GM19463 (cell line): ENCODE data around the gene PAQR5.
"Not testable (repeated sequence)": the region's sequence is repeated elsewhere in the genome, so short reads cannot be mapped to it uniquely, and the experiment has no call there.

Source experiments
- ATAC-seq: cut with Tn5 transposase; IDR thresholded peaks from one replicate; pipeline ENCODE4 v1.9.1; 2021; ENCODE audit warnings: mild to moderate bottlenecking, moderate library complexity; ENCODE audit not compliant: unreplicated experiment

Gene PAQR5

DNA sequence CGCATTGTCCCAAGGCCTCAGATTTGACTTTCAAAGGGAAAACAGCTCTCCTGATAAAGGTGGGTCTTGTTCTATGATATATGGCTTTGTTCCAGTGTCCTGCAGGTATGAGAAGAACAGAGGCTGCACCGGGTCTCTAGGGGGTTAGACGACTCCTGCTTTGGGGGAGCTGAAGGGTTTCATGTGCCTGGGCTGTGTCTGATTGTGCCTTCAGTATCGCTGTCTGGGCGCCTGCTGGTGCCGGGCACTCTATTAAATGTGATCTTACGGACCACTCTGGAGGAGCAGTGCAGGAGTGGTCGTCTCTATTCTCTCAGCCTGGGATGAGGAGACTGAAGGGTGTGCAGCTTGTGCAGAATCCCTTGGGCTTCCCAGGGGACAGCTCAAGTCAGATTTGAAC is 16.0 kb downstream of the PAQR5 start:
- no peak for ATAC-seq

DNA sequence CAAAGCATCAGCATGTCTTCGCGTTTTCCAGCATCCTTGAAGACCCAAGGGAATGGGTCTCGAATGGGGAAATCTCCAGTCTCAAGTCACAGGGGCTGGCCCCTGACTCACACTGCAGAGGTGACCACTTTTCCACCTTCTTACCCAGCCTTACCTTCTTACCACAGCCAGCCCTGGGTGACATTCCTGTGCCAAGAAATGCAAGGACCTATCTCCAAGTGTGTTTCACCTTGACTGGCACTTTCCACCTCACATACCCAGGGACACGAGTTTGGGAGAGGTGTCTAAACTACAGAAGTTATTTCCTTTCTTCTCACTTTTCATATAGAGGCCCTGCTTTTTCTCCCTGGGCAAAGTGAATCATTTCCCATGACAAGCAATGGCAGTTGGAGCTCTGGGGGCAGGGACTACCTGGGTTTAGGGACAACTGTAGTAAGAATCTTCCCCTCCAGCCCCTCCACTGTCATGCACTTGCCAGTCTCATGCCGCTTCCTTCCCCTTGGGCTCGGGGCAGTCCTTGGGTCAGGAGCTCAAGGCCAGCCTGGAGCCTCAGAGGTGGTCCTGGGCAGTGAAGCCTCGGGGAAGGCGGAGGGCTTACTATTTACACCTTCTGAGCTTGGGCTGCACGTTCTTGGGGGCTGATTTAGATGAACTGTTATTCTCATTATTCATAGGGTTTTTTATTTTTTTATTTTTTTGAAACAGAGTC is 16.8 kb downstream of the PAQR5 start:
- no peak for ATAC-seq

DNA sequence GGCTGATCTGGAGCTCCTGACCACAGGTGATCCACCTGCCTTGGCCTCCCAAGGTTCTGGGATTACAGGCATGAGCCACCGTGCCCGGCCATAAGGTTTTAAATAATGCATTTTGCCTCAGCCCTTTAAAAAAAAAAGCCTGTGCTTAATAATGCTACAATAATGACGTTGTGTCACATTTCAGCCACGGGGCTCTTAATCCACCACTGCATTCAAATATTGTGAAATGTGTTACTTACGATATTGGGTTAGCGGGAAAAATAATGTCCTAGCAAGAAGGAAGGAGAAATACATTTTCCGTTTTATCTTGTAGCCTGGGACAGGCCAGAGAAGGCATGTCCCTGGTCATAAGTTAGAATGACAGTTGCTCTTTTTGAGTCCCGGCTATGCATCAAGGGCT is 17.6 kb downstream of the PAQR5 start:
- ATAC-seq: no peak

DNA sequence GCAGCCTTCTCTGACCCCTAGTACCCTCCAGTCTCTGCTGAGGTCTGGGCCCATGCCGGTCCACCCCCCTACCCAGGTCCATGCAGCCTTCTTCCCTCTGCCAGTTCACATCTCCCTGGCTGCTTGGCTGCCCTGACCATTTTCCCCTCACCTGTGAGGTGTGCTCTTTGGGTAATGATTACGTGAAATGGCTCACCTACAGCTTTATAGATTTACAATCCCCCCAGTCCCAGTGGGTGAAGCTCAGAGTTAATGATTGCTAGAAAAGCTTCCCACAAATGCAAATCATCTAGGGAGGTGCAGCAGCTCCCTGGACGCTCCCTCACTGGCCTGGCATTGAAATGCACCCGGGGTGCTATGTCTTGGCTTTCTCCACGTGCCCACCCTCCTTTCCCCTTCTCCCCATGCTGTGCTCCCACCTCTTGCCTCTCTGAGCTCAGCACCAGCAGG is 18.7 kb downstream of the PAQR5 start:
- no peak for ATAC-seq

DNA sequence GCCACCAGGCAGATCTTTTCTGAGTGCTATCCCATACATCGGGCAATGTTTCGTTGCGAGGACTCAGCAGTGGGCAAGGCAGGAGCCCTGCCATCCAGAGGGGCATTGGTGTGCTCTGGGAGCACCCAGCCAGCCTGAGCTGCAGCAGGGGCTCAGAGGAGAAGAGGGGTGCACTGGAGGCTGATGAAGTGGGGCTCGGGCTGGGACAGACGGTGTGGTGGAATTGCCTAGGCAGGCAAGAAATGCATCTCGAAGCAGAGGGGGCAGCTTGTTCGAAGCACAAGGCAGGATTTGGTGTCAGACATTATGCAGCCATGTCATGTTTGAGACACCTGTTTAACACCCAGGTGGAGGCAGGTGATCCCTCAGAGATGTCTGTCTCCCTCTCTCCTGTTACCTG is 19.3 kb downstream of the PAQR5 start:
- no peak for ATAC-seq

DNA sequence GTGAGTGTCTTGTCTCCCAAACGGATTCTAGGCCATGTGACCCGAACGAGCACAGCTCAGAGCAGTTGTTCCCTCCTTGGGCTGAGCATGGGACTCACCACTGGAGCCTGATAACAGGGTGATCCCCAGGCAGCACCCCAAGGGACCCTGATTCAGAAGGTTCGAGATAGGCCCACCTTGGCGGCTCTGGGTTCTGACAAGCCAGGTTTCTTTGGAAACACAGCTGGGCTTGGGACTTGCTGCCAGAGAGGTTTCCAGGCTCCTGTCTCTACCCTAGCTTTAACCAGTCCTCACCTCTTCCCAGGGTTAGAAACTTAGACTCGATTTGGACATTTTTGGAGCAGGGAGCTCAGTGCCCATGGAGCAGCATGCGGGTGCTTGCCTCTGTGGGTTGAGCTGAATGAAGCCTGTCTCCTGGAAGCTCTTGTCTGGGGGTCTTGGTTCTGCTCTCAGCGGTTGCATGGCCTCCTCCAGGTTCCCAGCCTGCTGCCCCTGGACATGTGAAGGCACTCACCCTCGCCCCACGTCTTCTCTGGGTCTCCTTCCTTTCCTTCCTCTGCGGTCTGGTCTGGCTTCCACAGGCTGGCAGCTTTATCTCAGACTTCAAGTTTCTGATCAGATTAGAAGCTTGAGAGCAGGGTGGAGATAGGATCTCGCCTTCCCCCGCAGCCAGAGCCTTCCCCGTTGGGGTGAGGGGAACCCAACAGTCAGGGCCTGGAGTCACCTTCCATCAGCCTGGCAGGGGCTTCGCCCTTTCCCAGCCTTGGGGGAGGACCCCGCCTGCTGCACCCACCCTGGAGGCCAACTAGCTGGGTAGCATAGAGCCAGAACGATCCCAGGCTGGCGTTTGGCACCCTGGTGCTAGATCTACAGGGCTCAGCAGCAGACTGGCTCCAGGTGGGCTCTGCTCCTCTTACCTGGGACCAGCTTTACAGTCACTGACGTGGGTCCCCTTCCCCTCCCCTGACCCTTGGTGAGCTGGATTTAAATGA is 21.0 kb downstream of the PAQR5 start:
- ATAC-seq: no peak

DNA sequence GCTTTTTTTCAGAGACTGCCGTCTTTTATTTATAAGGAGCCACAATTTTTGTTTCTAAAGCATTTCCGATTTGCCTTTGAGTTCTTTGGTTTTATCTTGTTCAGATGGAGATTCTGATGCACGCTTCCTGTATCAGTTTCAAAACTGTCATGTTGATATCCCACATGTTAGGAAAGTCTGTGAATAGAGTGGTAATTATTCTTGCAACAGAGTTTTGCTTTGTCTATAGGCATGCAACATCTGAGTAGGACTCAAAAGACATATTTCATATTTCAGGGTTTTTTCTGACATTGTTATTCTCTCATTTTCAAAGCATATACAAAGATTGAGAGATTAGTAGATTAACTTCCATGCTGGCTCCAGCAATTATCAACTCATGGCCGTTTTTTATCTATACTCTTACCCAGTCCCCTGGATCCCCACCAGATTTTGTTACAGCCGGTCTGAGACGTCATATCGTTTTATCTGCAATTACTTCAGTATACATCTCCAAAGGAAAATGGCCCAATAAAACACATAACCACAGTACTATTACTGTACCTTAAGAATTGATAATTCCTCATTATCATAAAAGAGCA is 22.4 kb downstream of the PAQR5 start:
- ATAC-seq: no peak

DNA sequence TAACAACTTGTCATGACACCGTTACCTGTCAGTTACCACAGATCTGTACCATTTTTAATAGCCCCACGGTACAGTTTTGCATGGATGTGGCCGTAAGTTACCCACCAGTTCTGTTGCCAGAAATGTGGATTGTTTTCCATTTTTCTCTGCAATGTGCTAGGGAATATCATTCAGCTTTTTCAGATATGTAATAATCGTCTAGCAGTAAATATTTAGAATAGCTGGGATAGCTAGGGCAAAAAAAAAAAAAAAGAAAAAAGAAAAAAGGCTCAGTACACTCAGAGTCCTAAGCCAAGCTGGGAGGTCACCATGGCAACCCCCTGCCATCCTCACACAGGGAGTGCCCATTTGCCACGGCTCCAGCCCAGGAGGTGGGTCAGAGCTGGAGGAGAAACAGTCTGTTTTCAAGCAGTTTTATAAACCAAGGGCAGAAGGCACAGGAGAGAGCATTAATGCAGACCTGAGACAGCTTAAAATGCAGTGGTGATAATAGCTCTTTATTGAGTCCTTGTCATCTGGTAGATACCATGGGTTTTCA is 25.2 kb downstream of the PAQR5 start:
- no peak for ATAC-seq

DNA sequence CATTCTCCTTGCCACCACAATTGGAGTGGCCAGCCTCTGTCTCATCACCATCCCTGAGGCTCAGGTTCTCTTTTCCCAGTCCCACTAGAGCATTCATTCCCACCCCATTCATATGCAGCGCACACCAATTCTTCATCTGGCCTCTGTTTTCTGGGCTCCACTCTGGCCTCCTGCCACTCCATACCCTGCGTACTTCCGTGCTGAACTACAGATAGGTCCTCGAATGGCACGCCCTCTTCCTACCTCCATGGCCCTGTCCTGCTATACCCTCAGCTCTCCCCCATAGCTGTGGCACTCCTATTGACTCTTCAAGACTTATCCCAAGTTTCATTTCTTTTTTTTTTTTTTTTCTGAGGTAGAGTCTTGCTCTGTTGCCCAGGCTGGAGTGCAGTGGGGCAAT is 25.9 kb downstream of the PAQR5 start:
- ATAC-seq: no peak

DNA sequence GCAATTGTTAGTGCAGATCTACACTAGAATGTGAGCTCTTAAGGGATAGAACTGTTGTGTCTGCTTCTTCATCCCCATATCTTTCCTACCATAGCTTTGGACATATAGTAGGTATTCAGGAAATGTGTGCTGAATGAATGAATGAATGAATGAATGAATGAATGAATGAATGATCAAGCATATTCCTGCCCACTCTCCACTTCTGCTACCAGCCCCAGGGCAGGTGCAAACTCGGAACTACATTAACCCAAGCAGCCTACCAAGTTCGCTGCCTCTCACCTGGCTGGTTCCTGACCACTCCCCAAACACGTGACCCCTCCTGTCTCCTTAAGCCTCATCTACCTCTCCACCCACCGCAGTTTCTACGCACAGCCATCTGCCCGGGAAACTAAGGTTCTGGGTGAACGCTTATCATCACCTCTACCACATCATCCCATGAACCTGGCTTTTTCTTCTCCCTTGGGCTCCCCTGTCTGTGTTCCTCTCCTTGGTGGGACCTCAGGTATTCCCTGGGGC is 26.8 kb downstream of the PAQR5 start:
- no peak for ATAC-seq

DNA sequence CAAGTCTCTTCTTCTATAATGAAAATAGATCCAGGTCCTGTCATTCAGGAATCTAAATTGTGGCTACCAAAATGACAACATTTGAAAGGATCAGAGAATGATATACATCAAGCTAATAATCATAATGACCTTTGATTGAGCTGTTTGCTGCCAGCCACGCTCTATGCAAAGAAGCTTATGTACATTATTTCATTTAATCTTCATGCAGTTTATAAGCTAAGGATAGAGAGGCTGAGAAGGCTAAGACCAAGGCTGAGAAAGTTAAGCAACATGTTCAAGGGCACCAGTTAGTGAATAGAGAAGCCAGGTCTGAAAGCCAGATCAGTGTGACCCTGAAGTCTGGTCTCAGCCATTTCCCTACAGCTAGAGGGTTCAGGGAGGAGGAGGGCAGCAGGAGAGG is 29.4 kb downstream of the PAQR5 start:
- no peak for ATAC-seq

DNA sequence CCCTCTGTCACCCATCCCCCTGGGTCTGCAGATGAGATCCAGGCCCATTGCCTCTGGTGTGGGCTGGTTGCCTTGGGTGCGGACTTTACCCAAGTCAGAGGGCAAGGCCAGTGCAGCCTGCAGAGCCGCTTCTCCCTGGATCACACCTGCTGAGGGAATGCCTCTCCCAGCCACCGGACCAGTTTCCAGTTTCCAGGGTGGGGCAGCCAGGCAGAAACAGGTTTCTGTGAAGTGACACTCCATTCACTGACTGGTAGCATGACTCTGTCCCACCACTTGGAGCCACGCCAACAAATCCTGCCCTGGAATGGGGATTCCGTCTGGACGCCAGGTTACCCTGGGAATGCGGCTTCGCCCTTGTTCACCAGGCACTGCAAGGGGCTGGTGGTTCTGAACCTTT is 30.0 kb downstream of the PAQR5 start:
- ATAC-seq: no peak

DNA sequence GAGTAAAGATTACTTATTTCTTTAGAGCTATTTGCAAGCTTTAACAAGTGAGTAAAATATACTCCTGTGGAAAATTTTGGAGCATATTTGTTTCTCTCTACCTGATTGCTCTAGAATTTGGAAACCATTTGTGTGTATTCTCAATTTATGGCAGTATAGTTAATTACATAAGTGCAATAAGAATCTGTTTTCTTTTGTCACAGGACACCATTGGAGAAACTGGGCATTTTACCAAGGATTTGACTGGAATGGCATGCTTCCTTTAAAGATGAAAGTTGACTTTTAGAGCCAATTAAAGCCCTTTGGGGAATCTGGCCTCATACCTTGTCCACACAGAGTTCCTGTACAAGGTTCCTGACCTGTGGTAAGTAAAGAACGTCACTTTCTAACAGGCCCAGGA is 38.4 kb downstream of the PAQR5 start:
- ATAC-seq: no peak

DNA sequence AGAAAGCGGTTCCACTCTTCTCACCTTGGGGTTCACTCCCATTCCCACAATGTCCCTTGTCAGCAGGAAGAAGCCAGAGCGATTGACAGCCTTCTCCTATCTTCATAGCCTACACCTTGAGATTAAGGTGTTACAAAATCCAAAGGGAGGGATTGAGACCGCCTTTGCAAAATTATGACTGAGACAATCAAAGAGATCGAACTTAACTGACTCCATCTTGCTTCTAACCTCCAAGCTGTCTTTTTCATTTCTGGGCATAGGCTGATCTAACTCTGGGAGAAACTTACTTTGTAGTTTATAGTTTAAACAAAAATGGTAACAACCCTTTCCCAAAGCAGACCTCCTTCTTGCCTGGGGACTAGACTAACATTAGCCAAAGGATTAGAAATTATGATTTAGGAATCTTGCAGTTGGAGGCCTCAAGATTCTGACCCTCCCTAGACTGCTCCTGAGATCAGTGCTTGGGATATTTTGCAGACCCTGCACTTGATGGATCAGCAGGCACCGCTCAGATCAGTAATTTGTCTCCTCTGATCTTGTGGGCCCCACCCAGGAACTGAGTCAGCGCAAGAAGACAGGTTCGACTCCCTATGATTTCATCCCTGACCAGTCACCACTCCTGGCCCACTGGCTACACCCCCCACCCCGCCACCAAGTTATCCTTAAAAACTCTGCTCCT is 40.0 kb downstream of the PAQR5 start:
- no peak for ATAC-seq

DNA sequence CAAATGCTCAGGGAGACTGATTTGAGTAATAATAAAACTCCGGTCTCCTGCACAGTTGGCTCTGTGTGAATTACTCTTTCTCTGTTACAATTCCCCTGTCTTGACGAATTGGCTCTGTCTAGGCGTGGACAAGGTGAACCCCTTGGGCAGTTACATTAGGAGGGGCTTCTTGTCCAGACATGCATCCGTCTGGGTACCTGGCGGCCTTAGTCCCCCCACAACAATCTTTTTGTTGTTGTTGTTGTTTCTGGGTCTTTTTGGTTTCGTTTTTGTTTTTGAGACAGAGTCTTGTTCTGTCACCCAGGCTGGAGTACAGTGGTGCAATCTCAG is 40.5 kb downstream of the PAQR5 start:
- ATAC-seq: not testable (repeated sequence)

DNA sequence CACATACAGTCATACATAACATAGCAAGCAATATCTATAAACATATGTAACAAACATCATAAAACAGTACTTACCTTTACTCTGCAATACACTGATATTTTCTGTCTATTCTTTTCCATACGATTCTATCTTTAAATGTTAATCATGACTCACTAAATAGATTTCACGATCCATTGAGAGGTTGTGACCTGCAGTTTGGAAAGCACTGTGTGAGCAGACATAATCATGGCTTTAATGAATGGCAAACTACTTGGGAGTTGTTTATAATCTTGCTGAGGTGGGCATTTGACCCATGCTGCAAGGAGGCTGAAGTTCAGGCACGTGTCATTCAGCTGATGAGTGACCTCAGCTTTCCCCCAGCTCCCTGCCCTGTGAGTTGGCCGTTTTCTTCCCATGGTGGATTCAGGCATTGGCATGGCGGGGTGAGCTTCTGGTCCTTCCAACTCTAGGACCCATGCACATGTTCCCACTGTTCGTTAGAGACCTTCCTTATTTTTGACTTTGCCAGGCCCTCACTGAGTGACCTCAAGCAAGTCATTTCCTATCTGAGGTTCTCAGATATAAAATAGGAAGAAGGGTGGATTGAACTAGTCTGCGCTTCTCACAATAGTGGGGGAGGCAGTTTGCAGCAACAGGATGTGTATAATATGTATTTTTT is 41.7 kb downstream of the PAQR5 start:
- no peak for ATAC-seq

DNA sequence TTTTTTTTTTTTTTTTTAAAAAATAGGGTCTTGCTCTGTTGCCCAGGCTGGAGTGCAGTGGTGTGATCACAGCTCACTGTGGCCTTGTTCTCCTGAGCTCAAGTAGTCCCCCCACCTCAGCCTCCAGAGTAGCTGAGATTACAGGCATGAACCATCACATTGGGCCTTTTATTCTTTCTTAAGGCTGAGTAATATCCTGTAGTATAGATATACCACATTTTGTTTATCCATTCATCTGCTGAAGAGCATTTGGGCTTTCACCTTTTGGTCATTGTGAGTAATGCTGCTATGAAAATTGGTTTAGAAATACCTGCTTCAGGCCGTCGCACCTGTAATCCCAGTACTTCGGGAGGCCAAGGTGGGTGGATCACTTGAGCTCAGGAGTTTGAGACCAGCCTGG is 42.6 kb downstream of the PAQR5 start:
- ATAC-seq: no peak

DNA sequence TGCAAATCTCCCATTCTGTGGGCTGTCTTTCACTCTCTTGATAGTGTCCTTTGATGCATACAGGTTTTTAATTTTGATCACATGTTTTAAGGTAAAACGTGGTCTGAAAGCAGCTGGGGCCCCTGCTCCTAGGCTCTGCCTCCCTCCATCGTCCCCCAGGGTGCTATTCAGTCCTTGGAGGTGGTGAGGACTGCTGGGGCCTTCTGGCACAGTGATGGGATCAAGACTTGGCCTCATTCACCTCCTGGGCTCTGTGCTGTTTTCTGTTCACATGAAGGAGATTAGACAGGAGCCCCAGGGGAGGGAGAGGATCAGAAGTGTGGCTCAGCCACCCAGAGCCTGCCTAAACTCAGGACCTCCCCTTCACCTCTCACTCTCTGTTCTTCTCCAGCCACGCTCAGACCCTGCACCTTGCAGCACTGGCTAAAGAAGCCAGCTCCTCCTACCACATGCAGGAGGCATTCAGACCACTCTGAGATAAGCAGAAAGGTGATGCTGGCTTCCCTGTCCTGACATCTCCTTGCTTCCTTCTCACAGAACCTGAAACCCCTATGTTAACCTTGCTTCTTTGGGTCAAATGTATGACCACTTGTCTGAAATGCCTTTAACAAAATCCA is 43.9 kb downstream of the PAQR5 start:
- no peak for ATAC-seq

DNA sequence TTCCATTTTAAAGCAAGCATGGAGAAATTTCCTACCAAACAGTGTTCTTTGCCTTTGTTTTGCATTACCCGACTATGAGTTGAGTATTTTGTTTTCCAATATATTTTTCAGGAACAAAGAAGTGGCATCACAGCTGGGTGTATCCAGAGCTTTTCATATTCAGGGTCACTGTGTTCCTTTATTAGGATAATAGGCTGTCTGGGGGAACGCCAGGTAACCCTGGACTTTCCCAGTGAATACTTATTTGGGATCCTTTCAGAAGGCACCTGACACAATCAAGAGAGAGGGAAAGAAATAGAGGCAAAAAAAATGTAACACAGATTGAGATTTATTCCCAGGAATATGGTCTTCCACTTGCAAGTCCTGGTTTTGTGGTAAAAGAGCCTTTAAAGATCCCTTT is 44.4 kb downstream of the PAQR5 start:
- no peak for ATAC-seq

DNA sequence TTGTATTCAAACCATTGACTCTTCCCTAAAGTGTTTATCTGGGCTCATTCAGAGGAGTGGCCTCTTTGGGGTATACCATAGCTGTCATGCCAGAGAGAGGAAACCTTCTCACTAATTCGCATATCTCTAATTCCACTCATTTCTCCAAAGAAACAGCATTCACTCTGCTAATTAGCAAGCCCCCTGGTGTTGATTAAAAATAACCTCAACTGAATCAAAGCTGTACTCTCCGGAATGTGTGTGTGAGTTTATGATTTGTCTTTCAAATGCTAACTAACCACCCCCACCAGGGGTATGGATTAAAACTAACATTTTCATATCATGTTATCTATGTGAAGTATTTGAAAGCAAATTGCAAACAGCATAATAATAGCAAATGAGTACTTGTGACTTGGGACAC is 45.5 kb downstream of the PAQR5 start:
- no peak for ATAC-seq
